ENCODE measurements around the gene GUCA1C. TPM values are rescaled to one million over a fixed set of nuclear protein-coding genes. Genes with fewer than 3 reads are reported as not detected.
A peak's percentile ranks its signal among the peaks of the same experiment; 100 is the strongest.

The GUCA1C gene
- total and polyA plus RNA-seq, 8 donors, result 0.45 to 4.7 (median 2.6) TPM; not detected in 5

DNA sequence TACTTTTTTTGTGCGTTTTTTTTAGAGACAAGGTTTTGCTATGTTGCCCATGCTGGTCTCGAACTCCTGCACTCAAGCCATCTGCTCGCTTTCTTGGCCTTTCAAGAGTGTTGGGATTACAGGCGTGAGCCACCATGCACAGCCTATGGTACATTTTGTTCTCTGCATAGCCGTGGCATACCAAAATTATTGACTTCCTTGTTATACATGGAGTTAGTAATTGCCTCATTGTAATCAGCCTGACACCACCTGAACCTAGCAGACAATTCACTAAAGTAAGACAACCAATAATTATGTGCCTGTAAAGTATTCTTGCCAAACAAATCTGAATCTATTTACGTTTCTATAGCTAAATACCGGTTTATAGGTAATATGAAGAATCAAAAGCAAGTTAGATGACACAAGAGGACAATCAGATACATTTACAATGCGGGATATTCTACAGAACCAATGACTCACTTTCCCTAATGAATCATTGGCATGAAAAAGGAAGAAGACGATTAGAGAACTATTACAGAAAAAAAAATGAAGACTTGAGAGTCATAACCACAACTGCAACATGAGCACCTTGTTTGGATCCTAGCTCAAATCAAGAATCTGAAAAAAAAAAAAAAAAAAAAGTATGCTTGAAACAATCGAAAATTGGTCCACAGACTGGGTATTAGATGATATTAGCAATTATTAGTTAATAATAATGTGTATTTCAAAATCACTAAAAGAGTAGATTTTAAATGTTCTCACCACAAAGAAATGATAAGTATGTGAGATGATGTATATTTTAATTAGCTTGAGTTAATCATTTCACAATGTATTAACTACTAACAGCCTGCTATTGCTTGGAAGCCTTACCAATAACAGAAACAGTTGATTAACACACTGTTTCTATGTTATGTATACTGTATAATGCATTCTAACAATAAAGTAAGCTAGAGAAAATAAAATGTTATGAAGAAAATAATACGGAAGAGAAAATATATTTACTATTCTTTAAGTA, 7.1 kb downstream of the GUCA1C start:
- no peak overlapping the region for H3K27ac ChIP-seq
- H3K27me3 ChIP-seq, result no peaks in the 10 kb centered on the region
- 81 to 90% (median 89%) methylated on average over 11 of the region's 11 CpGs for whole genome bisulfite sequencing, 5 donors
- no peaks in the 10 kb centered on the region for H3K9me3 ChIP-seq
- intact Hi-C loops (cut with DNase I; ENCODE audit: low total_unique reads), result no loop called here
- H3K4me3 ChIP-seq, result no peak overlapping the region
- no peaks in the 10 kb centered on the region for H3K36me3 ChIP-seq
- DNase-seq, result no peak
- TF ChIP-seq, protein P1, sequence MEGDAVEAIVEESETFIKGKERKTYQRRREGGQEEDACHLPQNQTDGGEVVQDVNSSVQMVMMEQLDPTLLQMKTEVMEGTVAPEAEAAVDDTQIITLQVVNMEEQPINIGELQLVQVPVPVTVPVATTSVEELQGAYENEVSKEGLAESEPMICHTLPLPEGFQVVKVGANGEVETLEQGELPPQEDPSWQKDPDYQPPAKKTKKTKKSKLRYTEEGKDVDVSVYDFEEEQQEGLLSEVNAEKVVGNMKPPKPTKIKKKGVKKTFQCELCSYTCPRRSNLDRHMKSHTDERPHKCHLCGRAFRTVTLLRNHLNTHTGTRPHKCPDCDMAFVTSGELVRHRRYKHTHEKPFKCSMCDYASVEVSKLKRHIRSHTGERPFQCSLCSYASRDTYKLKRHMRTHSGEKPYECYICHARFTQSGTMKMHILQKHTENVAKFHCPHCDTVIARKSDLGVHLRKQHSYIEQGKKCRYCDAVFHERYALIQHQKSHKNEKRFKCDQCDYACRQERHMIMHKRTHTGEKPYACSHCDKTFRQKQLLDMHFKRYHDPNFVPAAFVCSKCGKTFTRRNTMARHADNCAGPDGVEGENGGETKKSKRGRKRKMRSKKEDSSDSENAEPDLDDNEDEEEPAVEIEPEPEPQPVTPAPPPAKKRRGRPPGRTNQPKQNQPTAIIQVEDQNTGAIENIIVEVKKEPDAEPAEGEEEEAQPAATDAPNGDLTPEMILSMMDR (IDR thresholded peaks at IDR 0.05), result no peak
- no peak for TF ChIP-seq POLR2A (IDR thresholded peaks at IDR 0.05)
- no peak for TF ChIP-seq EP300 (IDR thresholded peaks at IDR 0.05)
- TF ChIP-seq POLR2AphosphoS5 (IDR thresholded peaks at IDR 0.05), result no peak
- H3K4me1 ChIP-seq, result no peaks in the 10 kb centered on the region

DNA sequence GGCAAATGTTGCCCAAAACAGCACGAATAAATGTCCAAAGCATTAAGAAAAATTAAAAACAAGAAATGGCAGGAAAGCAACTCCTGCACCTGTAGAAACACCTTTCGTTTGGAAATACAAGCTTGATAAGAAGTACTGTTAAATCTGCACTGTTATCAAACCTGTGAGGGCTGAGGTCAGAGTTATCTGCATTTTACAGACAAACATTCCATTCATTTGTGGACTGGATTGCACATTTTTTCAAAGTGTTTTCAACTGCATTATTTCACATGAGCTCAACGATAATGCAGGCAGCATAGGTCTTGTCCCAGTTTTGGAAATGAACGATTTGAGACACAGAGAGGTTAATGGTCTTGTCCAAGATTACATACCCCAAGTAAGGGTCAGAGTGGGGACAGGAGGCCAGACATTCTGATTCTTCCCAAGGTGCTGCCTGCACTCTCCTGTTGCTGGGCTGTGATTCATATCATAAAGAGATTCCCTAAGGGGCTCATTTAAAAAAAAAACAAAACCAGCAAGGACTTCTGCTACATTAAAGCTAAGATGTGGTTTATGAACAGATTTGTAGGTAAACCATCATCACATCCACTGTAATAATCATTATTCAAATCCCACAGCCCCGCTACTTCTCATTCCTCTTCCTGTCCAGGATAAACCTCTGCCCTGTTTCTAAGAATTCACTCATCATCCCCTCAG, 13.0 kb downstream of the GUCA1C start:
- TF ChIP-seq, protein P1 (IDR thresholded peaks at IDR 0.05), result no peak
- TF ChIP-seq POLR2AphosphoS5 (IDR thresholded peaks at IDR 0.05), result no peak
- TF ChIP-seq EP300 (IDR thresholded peaks at IDR 0.05), result no peak
- DNase-seq, result peak in 1 of 2 donors; percentile 38
- 26 to 38% (median 32%) methylated on average over 5 of the region's 5 CpGs for WGBS, 5 donors
- intact Hi-C loops (cut with DNase I; ENCODE audit: low total_unique reads), result no loop called here
- peaks cover 0 to 10% (median 0%) of the 10 kb centered on the region in 4 donors for H3K4me1 ChIP-seq
- H3K27ac ChIP-seq, result no peak overlapping the region
- no peak overlapping the region for H3K4me3 ChIP-seq
- no peaks in the 10 kb centered on the region for H3K9me3 ChIP-seq
- H3K27me3 ChIP-seq, result no peaks in the 10 kb centered on the region
- no peaks in the 10 kb centered on the region for H3K36me3 ChIP-seq

DNA sequence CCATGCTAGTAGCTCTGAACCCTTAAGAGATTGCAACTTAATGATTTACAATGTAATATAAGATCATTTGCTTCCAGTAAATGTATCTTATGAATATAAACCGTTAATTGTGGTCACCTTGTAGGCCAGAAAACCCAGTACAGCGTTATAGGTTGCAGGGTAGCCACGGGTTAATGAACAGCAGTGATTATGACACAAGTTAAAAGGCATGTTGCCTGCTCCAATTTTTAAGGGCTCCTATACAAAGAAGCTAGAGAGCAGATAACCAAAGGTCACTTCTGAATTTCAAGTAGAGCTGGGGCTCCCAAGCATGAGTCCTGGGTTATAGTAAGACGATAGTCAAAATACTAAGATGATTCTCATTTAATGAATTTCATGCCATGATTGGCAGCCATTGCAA, 13.5 kb downstream of the GUCA1C start:
- WGBS, 5 donors, result 28 to 62% (median 36%) methylated on average over 4 of the region's 4 CpGs
- H3K4me1 ChIP-seq, result peaks cover 0 to 10% (median 0%) of the 10 kb centered on the region in 4 donors
- no peaks in the 10 kb centered on the region for H3K27me3 ChIP-seq
- no peak overlapping the region for H3K27ac ChIP-seq
- no peaks in the 10 kb centered on the region for H3K9me3 ChIP-seq
- TF ChIP-seq, protein P1 (IDR thresholded peaks at IDR 0.05), result no peak
- no peak for TF ChIP-seq POLR2AphosphoS5 (IDR thresholded peaks at IDR 0.05)
- no peak for TF ChIP-seq POLR2A (IDR thresholded peaks at IDR 0.05)
- TF ChIP-seq EP300 (IDR thresholded peaks at IDR 0.05), result no peak
- intact Hi-C loops (cut with DNase I; ENCODE audit: low total_unique reads), result no loop called here
- no peaks in the 10 kb centered on the region for H3K36me3 ChIP-seq
- no peak overlapping the region for H3K4me3 ChIP-seq
- no peak for DNase-seq

DNA sequence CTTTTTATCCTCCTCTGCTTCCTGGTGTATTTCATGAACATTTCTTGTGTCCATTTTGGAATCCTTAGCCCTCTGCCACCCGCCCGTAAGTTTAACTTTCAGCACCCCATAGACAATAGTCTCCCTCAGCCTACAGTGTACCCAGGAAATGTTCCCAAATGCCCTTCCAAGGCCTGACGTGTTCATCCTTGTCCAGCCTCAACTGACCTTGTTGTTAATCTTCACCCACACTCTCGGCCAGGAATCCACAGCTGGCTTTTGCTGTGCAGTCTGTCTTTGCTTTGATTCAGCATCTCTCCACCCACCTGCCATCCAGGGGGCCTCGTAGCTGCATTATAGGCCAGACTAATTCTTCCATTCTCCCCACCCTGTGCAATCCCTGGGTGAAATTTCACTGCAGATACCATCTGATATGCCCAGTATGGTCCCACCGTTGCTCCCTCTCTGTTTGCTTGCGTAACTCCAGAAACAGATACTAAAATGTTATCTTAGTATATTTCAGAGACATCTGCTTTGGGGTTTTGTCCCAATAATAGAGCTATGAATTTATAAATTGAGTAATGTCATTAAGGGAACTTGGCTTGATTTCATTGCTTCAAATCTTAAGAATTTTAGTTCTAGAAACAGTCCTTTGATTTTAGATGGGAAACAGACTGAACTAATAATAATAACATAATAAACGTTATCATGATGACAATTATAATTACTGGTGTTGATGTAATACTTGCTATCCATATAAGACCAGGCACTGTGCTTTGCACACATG, 16.6 kb downstream of the GUCA1C start:
- Histone ChIP-seq H3K9me3 (no peaks in the 10 kb centered on the region), H3K36me3 (no peaks in the 10 kb centered on the region), H3K27ac (no peak overlapping the region), H3K27me3 (no peaks in the 10 kb centered on the region), H3K4me3 (no peak overlapping the region), H3K4me1 (peaks cover 0 to 10% (median 0%) of the 10 kb centered on the region in 4 donors)
- WGBS, 5 donors, result 78 to 86% (median 82%) methylated on average over 8 of the region's 8 CpGs
- TF ChIP-seq POLR2A (IDR thresholded peaks at IDR 0.05) (no peak), EP300 (IDR thresholded peaks at IDR 0.05) (no peak), POLR2AphosphoS5 (IDR thresholded peaks at IDR 0.05) (no peak)
- TF ChIP-seq, protein P1 (IDR thresholded peaks at IDR 0.05), result no peak
- no peak for DNase-seq
- intact Hi-C loops (cut with DNase I; ENCODE audit: low total_unique reads), result no loop called here
